HG03280 (cell line): ENCODE measurements around the gene SMG6.
"Not testable (repeated sequence)": the region's sequence is repeated elsewhere in the genome, so short reads cannot be mapped to it uniquely, and the experiment has no call there.

Experiments
- ATAC-seq: cut with Tn5 transposase; IDR thresholded peaks from one replicate; pipeline ENCODE4 v1.9.1; 2021; ENCODE audit warnings: mild to moderate bottlenecking, moderate library complexity; ENCODE audit not compliant: unreplicated experiment

Gene SMG6

GRCh38 chr17:2151358-2152033 lies 152.1 kb downstream of the SMG6 start:
- no peak for ATAC-seq

- no peak for ATAC-seq
Measured at GRCh38 chr17:2150806-2151205, 152.8 kb downstream of the SMG6 start.

DNA sequence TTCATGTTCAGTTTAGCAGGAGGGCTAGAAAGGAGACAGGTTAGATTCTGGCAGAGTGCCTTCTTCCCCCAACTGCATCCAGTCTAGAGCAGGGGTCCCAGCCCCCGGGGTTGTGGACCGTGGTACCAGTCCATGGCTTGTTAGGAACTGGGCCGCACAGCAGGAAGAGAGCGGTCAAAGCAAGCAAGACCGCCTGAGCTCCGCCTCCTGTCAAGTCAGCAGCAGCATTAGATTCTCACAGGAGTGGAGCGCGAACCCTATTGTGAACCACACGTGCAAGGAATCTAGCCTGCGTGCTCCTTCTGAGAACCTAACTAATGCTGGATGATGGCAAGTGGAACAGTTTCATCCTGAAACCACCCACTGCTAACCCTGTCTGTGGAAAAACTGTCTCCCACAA lies 153.7 kb downstream of the SMG6 start:
- no peak for ATAC-seq

- no peak for ATAC-seq
Measured at GRCh38 chr17:2146132-2146871, 157.3 kb downstream of the SMG6 start.

DNA sequence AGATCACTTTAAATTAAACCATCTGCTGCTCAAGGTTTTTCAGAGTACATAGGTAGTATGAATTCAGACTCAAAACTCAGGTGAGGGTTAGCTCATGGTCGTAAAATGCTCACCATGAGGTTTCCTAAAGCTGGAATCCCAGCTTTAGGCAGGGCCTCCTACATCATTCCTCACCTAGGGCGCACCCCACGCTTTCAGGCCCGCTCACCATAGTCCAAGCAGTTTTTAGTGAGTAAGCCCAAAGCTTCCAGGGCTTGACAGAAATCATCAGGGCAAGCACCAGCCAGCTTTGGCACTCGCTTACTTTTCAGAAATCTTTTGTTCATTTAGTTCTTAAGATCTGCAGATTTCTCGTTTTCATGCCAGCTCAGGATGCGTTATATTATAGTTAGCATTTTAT lies 158.9 kb downstream of the SMG6 start:
- no peak for ATAC-seq

DNA sequence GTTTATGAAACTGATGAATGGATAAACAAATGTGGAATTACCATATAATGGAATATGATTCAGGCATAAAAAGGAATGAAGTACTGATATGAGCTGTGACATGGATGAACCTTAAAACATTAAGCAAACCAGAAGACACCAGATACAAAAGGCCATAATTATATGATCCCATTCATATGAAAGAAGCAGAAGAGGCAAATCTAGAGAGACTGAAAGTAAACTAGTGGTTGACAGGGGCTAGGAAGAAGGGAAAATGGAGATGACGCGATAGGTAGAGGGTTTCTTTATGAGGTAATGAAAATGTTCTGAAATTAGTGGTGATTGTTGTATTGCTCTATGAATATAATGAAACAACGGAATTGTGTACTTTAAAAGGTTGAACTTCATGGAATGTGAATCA lies 160.3 kb downstream of the SMG6 start:
- no peak for ATAC-seq

GRCh38 chr17:2142682-2143081 lies 160.9 kb downstream of the SMG6 start:
- not testable (repeated sequence) for ATAC-seq

DNA sequence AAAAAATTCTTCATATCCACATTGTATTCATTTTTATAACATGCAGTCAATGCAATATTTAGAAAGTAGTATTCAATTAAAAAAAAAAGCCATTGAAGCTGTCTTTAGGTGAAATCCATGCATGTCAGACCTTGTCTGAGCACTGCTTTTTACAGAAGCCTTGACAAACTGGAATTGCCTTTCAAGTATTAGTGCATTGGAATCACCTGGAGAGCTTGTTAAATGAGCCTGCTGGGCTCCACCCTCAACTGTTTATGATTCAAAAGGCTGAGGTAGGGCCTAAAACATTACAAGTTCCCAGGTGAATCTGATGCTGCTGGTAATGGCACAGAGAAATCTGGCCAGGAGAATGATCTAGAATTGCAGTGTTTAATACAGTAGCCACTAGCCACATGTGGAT lies 162.9 kb downstream of the SMG6 start:
- ATAC-seq, result no peak

GRCh38 chr17:2138761-2139160 lies 164.8 kb downstream of the SMG6 start:
- ATAC-seq, result no peak

DNA sequence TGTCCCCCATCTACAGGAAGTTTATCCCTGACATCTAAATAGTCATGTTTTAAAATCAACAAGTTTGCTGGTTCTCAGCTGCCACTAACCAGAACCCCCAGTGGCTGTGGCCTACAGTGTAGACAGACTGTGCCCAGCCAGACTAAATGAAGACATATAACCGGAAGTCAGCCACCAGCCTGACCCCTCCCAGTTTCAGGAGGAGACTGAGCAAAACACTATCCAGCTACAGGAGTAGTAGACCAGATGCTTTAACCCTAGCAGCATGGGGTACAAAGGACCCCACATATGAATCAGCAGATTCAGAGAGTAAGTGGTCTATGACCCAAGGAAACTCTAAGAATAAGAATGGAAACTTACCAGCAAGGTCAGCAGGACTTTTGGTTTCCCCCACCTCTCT lies 165.3 kb downstream of the SMG6 start:
- ATAC-seq, result no peak

GRCh38 chr17:2137342-2138098 lies 166.1 kb downstream of the SMG6 start:
- ATAC-seq, result no peak

DNA sequence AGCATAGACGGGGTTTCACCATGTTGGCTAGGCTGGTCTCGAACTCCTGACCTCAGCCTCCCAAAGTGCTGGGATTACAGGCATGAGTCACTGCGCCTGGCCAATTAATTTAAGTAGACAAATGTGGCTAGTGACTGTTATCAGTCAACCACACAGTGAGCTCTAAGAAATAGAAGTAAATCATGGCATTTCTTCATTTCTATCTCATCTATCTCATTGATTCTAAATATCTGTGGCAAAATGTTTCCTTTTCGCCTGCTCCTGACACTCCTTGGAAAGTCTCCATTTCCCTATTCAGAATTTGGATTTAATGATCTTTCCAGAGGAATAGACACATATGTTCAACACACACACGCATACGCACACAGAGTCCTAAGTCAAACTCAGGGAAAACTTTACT lies 167.3 kb downstream of the SMG6 start:
- no peak for ATAC-seq

GRCh38 chr17:2128011-2128410 lies 175.6 kb downstream of the SMG6 start:
- ATAC-seq, result no peak

GRCh38 chr17:2125013-2125535 lies 178.5 kb downstream of the SMG6 start:
- ATAC-seq, result no peak

DNA sequence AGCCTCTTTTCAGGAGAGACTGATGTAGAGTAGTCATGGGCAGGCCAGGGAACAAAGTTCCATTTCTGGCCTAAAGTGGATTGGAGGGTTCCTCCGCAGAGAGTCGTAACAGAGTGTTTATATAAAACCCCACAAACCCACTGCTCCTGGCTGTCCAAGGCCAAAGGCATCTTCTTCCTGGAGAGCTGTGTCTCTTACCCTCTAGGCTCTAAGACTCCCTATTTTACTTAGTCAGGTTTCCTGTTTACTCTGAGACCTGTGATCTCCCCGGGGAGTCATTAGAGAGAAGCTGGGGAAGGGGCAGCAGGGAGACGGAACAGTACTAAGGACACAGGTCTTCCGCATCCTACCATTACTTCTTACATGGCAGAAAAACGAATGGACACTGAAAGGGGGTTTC lies 179.2 kb downstream of the SMG6 start:
- ATAC-seq, result no peak

DNA sequence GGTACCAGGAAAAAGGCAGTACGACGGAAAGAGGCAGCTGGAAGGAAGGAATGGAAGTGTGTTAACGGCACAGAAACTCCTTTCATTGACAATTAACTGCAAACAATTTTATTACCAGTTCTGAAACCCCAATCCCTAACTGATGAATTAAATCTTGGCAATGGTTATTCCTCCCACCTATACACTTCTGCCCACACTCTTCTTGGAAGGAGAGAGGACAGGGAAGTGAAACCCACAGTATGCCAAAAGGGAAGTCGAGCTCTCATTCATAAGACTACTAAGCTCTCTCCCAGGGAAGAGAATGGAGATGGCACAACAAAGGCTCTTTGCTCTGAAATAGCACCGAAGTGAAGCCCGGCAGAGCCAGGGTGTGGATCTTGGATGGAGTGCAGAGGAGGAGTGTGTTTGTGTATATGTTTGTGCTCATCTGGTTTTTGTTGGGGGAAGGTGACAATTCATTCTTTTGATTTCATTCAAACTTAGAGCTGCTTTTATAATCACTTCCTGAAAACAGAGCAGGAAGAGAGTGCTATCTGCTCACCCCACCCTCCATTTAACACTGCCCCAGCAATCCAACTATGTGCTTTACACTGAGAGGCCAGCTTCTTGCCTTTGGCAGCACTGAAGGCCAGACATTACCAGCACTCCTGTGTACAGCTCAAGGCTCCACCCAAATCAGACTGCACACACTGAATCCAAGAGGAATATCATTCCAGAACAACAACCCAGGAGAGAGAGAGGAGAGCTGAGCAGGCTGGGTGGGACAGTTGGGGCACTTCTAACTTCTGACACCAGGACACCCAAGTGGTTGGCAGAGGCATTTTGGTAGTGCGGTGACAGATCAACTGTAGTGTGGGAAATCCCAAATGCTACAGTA lies 180.0 kb downstream of the SMG6 start:
- no peak for ATAC-seq

DNA sequence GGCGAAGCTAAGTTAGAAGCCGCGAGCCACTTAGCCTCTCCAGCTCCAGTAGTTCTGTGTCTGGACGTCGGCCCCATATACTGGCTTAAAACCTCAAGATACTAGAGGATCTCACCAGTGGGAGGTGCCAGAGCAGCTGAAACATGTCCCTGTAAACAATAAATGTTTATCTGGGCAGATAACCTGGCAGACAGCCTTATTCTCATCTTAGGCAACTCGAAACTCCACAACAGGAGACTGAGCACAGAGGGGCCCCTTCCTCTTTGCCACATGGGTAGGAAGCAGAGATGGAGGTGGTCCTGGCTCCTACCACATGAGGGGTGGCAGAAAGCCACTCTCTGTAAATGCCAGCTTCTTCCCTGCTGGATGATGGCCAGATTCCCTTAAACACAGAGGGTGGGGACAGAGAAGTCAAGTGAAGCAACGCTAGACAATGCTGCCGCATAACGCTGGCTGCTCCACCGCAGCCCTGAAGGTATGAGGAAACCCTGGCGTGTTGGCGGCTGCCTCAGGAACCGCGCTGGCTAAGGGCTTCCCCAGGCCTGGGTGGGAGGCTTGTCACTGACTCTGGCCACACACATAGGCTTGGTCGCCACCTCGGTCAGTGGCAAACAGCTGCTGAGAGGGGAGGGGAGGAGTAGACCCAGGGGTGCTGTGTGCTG lies 180.8 kb downstream of the SMG6 start:
- ATAC-seq, result no peak

- no peak for ATAC-seq
Measured at GRCh38 chr17:2120586-2121335, 182.8 kb downstream of the SMG6 start.

GRCh38 chr17:2113279-2113622 lies 190.3 kb downstream of the SMG6 start:
- ATAC-seq, result no peak

- ATAC-seq, result no peak
Measured at GRCh38 chr17:2111691-2112090, 191.9 kb downstream of the SMG6 start.
